Hematopoietic multipotent progenitor cell treated with erythropoietin and hydrocortisone succinate and interleukin-3 and kit ligand, for 4 days (in vitro differentiated cells): ENCODE data around the gene DPF1.

Experiments used
- DNase-seq: peaks from one replicate; pipeline ENCODE4 v3.0.0-alpha.2; 2015

Gene DPF1

DNA sequence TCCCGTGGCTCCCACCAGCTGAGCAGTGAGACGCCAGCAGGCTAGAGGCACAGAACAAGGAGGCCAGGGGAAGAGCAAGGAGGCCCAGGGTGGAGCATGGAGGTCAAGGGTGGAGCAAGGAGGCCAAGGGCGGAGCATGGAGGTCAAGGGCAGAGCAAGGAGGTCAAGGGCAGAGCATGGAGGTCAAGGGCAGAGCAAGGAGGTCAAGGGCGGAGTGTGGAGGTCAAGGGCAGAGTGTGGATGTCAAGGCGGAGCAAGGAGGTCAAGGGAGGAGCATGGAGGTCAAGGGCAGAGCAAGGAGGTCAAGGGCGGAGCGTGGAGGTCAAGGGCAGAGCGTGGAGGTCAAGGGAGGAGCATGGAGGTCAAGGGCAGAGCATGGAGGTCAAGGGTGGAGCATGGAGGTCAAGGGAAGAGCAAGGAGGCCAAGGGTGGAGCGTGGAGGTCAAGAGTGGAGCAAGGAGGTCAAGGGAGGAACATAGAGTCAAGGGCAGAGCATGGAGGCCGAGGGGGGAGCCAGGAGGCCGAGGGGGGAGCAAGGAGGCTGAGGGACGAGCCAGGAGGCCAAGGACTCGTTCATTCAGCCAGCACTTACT, 27.7 kb downstream of the DPF1 start:
- DNase-seq, result no peak

DNA sequence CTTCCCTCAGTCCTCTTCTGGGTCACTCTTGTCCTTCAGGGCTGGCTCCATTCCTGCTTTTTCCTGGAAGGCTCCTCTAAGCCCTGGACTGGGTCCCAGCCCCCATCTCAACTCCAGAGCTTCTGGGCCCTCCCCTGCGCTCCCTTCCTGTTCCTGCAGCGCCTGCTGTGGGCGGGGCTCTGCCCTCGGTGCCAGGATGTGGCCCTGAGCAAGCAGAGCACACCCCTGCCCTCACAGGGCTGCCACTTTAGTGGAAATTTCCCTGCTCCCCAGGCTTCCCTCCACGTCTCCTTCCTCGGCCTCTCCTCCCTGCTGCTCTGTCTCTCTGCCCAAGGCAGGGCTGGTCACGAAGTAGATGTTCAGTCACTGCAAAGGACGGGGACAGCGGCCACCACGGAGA, 28.8 kb downstream of the DPF1 start:
- DNase-seq, result no peak

DNA sequence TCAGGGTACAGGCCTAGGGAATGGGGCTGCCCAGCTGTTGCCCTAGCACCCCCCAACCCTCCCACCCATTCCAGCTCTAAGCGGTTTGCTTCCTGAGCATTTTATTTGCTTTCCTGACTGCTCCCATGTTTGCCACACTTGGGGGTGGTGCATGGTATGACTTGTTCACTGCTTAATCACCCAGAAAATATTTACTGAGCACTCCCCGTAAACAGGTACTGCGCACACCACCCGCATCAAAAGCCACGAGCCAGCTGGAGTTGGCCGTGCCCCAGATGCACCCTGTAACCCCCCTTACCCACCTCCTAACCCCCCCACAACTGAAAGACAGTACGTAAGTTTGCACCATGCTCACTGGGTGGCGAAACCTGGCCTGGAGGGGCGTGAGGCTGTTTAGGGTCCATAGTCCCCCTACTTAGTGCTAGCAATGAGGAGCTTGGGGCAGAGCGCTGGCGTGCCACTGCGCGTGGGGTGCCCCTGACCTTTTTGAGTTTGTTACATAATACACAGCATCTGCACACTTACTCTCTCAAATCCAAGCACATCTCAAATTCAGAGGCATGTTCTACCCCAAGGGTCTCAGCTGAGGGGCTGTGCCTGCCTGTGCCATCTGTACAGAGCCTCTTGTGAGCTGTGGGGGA, 29.8 kb downstream of the DPF1 start:
- DNase-seq, result no peak

DNA sequence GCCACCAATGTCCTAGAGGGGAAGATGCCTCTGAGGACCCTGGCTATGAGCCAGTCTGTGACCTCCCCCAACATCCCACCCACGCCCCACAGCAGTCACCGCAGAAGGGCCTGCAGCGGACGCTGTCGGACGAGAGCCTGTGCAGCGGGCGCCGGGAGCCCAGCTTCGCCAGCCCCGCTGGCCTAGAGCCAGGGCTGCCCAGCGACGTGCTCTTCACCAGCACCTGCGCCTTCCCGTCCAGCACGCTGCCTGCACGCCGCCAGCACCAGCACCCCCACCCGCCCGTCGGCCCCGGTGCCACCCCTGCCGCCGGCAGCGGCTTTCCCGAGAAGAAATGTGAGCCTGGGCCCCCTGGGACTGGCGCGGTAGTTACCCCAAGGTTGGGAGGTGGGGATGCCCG, 30.6 kb downstream of the DPF1 start:
- no peak for DNase-seq

DNA sequence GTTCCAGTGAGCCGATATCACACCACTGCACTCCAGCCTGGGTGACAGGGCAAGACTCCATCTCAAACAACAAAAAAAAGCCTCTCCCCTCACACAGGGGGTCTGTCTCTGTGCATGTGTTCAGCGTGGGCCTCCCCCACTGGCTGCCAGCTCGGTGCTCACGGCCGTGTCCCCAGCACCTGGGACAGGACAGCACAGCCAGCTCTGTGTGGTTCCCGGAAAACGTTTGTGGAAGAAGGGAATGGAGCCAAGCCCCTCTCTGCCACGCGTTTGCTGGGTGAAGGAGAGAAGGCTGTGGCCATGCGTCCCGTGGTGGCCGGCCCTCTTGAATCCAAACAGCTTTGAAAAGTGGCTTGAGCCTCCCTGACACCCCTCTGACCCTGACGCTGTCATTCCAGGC, 32.3 kb downstream of the DPF1 start:
- DNase-seq, result no peak

DNA sequence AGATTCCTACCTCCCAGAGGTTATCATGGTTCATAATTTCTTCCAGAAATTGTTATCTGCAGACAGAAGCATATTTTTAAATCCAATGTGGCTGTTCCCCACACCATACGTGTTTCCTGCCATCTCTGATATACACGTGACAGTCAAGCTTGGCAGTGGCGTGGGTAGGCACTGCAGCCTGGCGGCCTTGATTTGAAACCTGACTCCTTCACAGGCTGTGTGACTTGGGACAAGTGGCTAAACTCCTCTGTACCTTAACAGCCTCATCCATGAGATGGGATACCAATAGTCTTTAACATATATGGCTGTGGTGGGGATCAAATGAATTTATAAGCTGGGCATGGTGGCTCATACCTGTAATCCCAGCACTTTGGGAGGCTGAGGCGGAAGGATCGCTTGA, 33.2 kb downstream of the DPF1 start:
- peak; percentile 41 for DNase-seq

- DNase-seq, result peak; percentile 11
These were observed 34.0 kb downstream of the DPF1 start for GRCh38 chr19:38190061-38190460.

GRCh38 chr19:38185562-38185961, 38.5 kb downstream of the DPF1 start:
- no peak for DNase-seq

DNA sequence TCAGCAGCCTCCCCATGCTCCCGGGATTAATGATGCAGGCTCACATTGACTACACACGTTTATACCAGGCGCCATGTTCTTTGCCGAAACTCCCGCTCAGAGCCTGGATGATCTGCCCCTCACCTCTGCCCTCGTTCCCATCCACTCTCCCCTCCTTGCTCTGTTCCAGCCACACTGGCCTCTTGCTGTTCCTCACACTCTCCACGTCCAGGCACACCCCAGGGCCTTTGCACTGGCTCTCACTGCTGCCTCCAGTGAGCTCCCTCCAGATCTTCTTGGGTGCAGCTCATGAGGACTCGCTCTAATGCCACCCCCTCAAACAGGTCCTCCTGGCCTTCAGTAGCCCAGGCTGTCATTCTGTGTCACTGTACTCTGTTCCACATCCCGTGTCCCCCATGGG, 39.2 kb downstream of the DPF1 start:
- DNase-seq, result no peak

- no peak for DNase-seq
These were observed 40.6 kb downstream of the DPF1 start for GRCh38 chr19:38183251-38183897.

DNA sequence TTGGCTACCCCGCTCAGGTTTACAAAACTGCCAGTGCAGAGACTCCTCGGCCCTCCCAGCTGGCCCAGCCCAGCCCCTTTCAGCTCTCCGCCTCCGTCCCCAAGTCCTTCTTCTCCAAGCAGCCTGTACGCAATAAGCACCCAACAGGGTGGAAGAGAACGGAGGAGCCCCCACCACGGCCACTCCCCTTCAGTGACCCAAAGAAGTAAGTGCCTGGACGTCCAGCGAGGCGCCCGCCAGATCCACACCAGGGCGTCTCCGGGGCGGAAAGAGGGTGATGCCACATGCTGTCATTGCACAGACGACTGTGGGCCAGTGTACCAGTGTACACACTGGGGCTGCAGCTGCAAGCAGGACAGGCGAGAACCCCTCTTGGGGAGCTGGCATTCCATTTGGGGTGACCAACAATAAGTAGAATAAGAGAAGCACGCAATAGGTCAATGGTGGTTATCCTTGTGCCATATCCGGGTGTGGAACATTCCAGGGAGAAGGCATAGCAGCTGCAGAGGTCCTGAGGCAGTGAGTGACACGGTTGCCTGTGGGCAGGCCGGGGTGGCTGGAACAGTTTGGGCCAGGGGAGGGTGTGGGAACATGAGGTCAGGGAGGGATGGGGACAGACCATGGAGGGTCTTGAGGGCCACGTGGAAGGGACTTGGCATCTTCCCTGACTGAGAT, 41.3 kb downstream of the DPF1 start:
- DNase-seq, result no peak

DNA sequence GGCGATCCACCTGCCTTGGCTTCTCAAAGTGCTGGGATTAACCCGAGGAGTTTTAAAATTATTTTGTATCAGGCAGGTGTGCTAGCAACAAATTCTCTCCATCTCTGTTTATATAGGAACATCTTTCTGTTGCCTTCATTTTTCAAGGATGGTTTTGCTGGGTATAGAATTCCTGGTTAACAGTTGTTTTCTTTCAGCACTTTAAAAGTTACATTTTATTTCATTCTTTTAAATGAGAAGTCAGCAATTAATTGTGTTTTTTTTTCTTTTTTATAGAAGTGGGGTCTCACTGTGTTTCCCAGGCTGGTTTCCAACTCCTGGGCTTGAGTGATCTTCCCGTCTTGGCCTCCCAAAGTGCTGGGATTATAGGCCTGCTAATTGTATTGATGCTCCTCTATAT, 44.0 kb downstream of the DPF1 start:
- no peak for DNase-seq

GRCh38 chr19:38175422-38175821, 48.6 kb downstream of the DPF1 start:
- DNase-seq, result no peak

DNA sequence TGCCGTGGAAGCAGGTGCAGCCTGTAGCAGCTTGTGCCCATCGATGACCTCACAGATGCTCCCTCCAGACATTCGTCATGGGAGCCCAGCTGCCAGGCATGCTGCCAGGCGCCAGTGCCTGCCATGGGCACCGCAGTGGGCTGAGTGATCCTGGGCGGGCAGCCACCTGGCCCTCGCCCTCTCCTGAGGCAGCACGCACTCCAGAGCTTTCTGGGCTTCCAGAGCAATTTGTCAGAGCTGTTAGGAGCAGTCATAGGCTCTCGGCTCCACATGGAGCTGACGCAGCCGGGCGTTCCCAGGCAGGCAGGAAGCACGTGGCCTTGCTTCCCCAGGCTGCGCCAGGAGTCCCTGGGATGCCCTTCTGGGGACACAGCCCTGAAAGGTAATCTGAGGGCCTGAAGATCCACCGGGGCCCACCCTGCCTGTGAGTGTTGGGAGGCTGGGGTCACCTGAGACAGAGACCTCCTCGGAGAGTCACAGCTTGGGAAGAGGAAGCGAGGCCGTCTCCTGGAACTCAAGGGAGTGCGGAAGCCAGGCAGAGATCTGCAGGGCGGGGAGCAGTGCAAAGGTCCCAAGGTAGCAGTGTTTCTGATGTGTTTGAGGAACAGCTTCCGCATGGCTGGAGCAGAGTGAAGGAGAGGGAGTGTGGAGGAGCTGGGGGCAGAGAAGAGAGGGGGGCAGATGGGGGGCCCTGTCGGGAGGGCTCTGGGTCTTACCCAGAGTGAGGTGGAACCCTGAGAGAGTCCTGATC, 50.6 kb downstream of the DPF1 start:
- no peak for DNase-seq

DNA sequence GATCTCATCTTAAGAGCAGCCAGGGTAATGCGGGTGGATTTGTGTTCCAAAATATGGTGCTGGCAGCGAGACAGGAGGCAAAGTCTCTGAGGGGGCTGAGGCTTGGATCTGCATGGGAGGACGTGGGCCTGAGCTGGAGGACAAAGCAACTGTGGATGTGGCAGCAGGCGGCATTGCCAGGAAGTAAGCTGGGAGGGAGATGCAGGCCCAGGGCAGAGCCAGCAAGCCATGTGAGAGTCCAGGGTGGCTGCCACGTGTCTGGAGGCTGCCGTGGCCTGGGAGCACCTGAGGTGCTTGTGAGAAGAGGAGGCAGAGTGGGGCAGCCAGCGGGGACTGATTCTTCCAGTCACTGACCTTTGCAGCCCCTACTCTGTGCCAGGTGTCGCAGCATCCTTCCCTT, 52.0 kb downstream of the DPF1 start:
- no peak for DNase-seq

DNA sequence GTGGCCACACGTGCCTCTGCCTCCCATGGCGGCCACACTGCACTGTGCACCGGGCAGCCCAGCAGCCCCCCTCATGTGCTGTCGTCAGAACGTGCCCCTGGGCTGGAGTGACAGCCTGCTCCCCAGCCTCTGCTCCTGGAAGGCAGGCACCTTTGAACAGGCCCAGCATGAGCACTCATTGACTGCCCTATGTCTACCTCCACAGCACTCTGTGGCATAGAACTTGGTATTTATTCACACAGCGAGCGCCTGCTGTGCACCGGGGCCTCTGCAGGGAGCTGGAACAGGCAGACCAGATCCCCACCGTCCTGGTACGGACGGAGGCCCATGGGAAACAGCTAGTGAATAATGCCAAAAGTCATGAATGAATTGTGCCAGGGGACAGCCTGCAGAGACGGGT, 53.7 kb downstream of the DPF1 start:
- no peak for DNase-seq

DNA sequence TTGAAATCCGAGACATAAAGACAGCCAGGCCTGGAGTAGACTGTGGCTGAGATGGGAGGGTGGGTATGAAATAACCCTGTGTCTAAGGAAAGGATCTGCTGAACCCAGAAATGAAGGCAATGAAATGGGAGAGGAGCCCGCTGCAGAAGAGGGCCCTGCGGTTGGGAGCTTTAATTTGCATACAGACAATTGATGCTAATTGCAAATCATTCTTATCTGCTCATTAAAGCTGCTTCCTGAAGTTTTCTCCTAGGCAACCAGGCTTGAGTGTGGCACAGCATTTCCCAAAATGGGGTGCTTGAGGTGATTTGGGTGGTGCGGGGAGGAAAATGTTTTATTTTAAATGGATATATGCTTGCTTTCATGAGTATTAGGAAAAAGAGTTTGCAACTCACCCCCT, 55.4 kb downstream of the DPF1 start:
- peak; percentile 59 for DNase-seq

GRCh38 chr19:38165335-38165734, 58.7 kb downstream of the DPF1 start:
- no peak for DNase-seq

GRCh38 chr19:38164526-38164925, 59.5 kb downstream of the DPF1 start:
- DNase-seq, result no peak

- no peak for DNase-seq
These were observed 60.4 kb downstream of the DPF1 start for GRCh38 chr19:38163419-38164290.

DNA sequence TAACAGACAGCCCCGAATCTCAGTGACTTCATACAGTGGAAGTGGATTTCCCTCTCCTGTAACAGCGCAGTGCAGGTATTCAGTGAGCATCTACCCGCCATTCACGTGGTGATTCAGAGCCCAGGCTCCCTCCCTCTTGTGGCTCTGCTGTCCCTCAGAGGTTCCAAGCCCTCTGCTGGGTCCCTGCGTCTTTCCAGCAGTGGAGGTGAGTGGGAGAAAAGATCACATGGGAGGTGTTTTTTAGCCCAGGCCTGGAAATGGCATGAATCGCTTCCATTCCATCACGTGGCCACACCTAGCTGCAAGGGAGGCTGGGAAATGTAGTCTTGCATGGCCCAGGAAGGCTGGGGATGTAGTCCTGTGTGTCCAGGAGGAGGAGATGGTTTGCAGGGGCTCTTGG, 61.4 kb downstream of the DPF1 start:
- no peak for DNase-seq

- no peak for DNase-seq
These were observed 61.9 kb downstream of the DPF1 start for GRCh38 chr19:38162094-38162493.
